ENCODE results near the gene CUX1. TPM values are rescaled to one million over a fixed set of nuclear protein-coding genes. Genes with fewer than 3 reads are reported as not detected.

CUX1 gene
- total and polyA plus RNA-seq, 2 of the 13 experiments (the other 11 are each of a cell fraction or from before 2014, with no cell fraction given), result 13.7 to 14.9 TPM

- WGBS (ENCODE audit: low lambda C conversion rate), result 94% methylated on average over 16 of the region's 17 CpGs
- Histone ChIP-seq H3K36me3 (replicated peaks in 1 of 2; ENCODE audit: control insufficient read depth in 1 of 2, insufficient read depth in 2 of 2, low read length in 2 of 2) (peaks cover 2 to 12% of the 10 kb centered on the region in 2 experiments; a peak in 2 of 5 replicates), H3K79me2 (ENCODE audit: insufficient read depth, low read length) (no peaks in the 10 kb centered on the region), H3K4me3 (replicated peaks in 1 of 3; ENCODE audit: insufficient read depth in 1 of 3, low read depth in 2 of 3, low read length in 3 of 3) (no peak overlapping the region), H3K9ac (ENCODE audit: insufficient read depth, low read depth, low read length) (no peak overlapping the region), H3K27me3 (ENCODE audit: control insufficient read depth in 1 of 2, insufficient read depth in 2 of 2, low read length in 2 of 2) (no peaks in the 10 kb centered on the region), H2AFZ (ENCODE audit: low read length) (no peak overlapping the region), H3K4me1 (ENCODE audit: insufficient read depth, low read length) (peaks cover 19% of the 10 kb centered on the region), H3K9me3 (ENCODE audit: low read length) (no peaks in the 10 kb centered on the region), H3K27ac (ENCODE audit: extremely low read length, insufficient read depth, low read length) (no peak overlapping the region), H3K4me2 (ENCODE audit: low read depth, low read length) (no peak overlapping the region), H4K20me1 (ENCODE audit: insufficient read depth, low read length) (no peaks in the 10 kb centered on the region)
- FAIRE-seq, result no peak
- in situ Hi-C loops (cut with HindIII; ENCODE audit: extremely low pct_ligation_motif_present, low pct_unique_long_range_greater_than_20kb), result no loop called here
- no TSS peak for BruUV-seq (replicated peaks)
- TF ChIP-seq KLF9 (CRISPR knock-in tag; IDR thresholded peaks at IDR 0.05; ENCODE audit: low read depth) (no peak), CEBPG (CRISPR knock-in tag; IDR thresholded peaks at IDR 0.05) (no peak), BCLAF1 (IDR thresholded peaks at IDR 0.05) (no peak), PRPF4 (IDR thresholded peaks at IDR 0.05; ENCODE audit: low read depth, low read length, poor library complexity, severe bottlenecking) (no peak), ZNF788 (CRISPR knock-in tag; IDR thresholded peaks at IDR 0.05; ENCODE audit: borderline replicate concordance) (no peak), DMAP1 (CRISPR knock-in tag; IDR thresholded peaks at IDR 0.05) (no peak), ZNF790 (CRISPR knock-in tag; IDR thresholded peaks at IDR 0.05; ENCODE audit: borderline replicate concordance) (no peak)
- TF ChIP-seq, protein P1, sequence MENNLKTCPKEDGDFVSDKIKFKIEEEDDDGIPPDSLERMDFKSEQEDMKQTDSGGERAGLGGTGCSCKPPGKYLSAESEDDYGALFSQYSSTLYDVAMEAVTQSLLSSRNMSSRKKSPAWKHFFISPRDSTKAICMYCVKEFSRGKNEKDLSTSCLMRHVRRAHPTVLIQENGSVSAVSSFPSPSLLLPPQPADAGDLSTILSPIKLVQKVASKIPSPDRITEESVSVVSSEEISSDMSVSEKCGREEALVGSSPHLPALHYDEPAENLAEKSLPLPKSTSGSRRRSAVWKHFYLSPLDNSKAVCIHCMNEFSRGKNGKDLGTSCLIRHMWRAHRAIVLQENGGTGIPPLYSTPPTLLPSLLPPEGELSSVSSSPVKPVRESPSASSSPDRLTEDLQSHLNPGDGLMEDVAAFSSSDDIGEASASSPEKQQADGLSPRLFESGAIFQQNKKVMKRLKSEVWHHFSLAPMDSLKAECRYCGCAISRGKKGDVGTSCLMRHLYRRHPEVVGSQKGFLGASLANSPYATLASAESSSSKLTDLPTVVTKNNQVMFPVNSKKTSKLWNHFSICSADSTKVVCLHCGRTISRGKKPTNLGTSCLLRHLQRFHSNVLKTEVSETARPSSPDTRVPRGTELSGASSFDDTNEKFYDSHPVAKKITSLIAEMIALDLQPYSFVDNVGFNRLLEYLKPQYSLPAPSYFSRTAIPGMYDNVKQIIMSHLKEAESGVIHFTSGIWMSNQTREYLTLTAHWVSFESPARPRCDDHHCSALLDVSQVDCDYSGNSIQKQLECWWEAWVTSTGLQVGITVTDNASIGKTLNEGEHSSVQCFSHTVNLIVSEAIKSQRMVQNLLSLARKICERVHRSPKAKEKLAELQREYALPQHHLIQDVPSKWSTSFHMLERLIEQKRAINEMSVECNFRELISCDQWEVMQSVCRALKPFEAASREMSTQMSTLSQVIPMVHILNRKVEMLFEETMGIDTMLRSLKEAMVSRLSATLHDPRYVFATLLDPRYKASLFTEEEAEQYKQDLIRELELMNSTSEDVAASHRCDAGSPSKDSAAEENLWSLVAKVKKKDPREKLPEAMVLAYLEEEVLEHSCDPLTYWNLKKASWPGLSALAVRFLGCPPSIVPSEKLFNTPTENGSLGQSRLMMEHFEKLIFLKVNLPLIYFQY (CRISPR knock-in tag; IDR thresholded peaks at IDR 0.05; ENCODE audit: borderline replicate concordance), result no peak
- TF ChIP-seq, protein P2, sequence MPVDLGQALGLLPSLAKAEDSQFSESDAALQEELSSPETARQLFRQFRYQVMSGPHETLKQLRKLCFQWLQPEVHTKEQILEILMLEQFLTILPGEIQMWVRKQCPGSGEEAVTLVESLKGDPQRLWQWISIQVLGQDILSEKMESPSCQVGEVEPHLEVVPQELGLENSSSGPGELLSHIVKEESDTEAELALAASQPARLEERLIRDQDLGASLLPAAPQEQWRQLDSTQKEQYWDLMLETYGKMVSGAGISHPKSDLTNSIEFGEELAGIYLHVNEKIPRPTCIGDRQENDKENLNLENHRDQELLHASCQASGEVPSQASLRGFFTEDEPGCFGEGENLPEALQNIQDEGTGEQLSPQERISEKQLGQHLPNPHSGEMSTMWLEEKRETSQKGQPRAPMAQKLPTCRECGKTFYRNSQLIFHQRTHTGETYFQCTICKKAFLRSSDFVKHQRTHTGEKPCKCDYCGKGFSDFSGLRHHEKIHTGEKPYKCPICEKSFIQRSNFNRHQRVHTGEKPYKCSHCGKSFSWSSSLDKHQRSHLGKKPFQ (CRISPR knock-in tag; IDR thresholded peaks at IDR 0.05; ENCODE audit: insufficient replicate concordance), result no peak
- intact Hi-C loops (cut with micrococcal nuclease; ENCODE audit: unreplicated experiment), result no loop called here
- DNase-seq (ENCODE audit: low spot score), result no peak
- ChIA-PET CTCF (ENCODE audit: low intra/inter-chr PET ratio, low total read pairs) (no interaction called here), POLR2A (no interaction called here)
- no peak for ATAC-seq
Measured at GRCh38 chr7:102125127-102125596, 307.7 kb downstream of the CUX1 start.
